Measurements from ENCODE around the gene DTX3. TPM values are rescaled to one million over a fixed set of nuclear protein-coding genes. Genes with fewer than 3 reads are reported as not detected.

The DTX3 gene
- total RNA-seq, 4 donors from 2014 or later, result 4.2 to 15.7 (median 11.5) TPM

DNA sequence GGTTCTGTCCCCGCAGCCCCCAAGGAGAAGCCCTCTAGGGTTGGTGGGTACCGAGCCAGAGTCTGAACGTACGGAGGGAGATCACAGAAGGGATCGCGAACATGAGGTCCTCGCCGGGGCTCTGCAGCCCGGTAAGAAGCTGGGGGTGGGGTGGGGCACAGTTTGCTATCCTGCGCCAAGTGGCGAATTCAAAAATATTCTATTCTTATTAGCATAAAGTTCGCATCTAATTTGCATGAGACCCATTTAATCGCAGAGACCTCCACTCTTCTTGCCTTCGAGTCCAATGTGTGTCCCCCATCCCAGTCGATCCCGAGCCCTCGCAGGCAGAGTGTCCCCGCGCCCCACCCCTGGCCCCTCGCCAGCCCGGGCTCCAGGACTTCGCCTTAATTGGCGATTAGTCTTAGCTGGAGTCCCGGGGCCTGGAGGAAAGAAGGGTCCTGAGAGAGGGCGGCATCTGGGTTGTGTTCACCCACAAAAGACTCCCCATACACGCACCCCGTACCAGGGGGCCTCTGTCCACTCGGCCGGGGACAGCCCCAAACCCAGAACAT, 6.0 kb downstream of the DTX3 start:
- DNase-seq, result peak in 1 of 3 donors; percentile 62
- Histone ChIP-seq H3K4me3 (peak overlapping the region; percentile 48 to 66 (median 61)), H3K4me1 (peaks cover 0 to 19% (median 11%) of the 10 kb centered on the region in 4 donors), H3K9me3 (no peaks in the 10 kb centered on the region), H3K27me3 (no peaks in the 10 kb centered on the region), H3K36me3 (no peaks in the 10 kb centered on the region), H3K27ac (peak overlapping the region; percentile 43 to 87 (median 70))
- TF ChIP-seq POLR2A (IDR thresholded peaks at IDR 0.05), result no peak
- TF ChIP-seq, protein P1, sequence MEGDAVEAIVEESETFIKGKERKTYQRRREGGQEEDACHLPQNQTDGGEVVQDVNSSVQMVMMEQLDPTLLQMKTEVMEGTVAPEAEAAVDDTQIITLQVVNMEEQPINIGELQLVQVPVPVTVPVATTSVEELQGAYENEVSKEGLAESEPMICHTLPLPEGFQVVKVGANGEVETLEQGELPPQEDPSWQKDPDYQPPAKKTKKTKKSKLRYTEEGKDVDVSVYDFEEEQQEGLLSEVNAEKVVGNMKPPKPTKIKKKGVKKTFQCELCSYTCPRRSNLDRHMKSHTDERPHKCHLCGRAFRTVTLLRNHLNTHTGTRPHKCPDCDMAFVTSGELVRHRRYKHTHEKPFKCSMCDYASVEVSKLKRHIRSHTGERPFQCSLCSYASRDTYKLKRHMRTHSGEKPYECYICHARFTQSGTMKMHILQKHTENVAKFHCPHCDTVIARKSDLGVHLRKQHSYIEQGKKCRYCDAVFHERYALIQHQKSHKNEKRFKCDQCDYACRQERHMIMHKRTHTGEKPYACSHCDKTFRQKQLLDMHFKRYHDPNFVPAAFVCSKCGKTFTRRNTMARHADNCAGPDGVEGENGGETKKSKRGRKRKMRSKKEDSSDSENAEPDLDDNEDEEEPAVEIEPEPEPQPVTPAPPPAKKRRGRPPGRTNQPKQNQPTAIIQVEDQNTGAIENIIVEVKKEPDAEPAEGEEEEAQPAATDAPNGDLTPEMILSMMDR (IDR thresholded peaks at IDR 0.05), result no peak

- H3K27me3 ChIP-seq, result no peaks in the 10 kb centered on the region
- H3K4me1 ChIP-seq, result peaks cover 0 to 15% (median 11%) of the 10 kb centered on the region in 4 donors
- peak in 2 of 3 donors; percentile 63 to 76 for DNase-seq
- H3K9me3 ChIP-seq, result no peaks in the 10 kb centered on the region
- TF ChIP-seq, protein P1 (IDR thresholded peaks at IDR 0.05), result no peak
- no peak for TF ChIP-seq POLR2A (IDR thresholded peaks at IDR 0.05)
- peak within 1 kb of the TSS; percentile 43 to 87 (median 70) for H3K27ac ChIP-seq
- H3K36me3 ChIP-seq, result no peaks in the 10 kb centered on the region
- H3K4me3 ChIP-seq, result peak within 1 kb of the TSS; percentile 48 to 66 (median 61)
These were observed 6.6 kb downstream of the DTX3 start, which contains the start of gene ARHGEF25 for GRCh38 chr12:57611108-57611826. ARHGEF25 (plus strand) TSS chr12:57611435; CDS start chr12:57611895, 460 bp downstream.

DNA sequence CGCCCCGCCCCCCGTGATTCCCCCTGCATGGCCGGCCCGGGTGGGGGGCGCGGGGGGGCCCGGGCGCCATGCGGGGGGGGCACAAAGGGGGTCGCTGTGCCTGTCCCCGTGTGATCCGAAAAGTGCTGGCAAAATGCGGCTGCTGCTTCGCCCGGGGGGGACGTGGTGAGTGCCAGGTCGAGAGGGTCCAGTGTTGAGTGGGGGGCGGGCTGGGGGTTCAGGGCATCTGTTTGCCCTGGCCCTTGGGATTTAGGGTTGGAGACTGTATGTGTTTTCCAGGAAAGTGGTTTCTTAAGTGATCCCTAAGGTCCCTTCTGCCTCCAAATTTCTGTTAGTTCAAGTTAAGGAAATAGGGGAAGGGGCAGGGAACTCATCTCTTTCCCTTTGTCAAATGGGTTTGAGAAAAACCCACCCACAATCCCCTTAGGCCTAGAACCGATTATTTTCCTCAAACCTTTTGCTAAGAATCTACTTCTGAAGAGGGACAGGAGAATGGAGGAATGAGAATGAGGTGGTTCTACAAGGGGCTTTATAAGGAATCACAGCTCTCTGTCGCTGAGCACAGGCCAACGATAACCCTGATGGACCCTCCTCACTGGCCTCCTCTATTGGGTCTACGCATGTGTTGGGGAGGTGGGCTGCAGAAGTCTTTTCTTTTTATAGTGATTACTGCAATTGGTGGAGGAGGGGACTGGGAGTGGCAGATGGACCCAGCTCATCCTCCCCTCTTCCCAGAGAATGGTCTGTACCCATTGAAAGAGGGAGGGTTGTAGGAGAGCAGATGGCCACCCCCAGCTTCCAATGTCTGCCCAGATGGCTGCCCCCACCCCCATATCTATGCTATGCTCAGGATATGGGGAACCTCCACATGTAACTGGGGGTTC, 7.4 kb downstream of the DTX3 start:
- Histone ChIP-seq H3K36me3 (no peaks in the 10 kb centered on the region), H3K9me3 (no peaks in the 10 kb centered on the region), H3K4me3 (peak overlapping the region; percentile 48 to 66 (median 61)), H3K27me3 (no peaks in the 10 kb centered on the region), H3K4me1 (peaks cover 0 to 15% (median 11%) of the 10 kb centered on the region in 4 donors), H3K27ac (peak overlapping the region; percentile 43 to 87 (median 70))
- TF ChIP-seq POLR2A (IDR thresholded peaks at IDR 0.05), result no peak
- DNase-seq, result no peak

GRCh38 chr12:57612711-57613426, 8.2 kb downstream of the DTX3 start:
- Histone ChIP-seq H3K27me3 (no peaks in the 10 kb centered on the region), H3K4me1 (peaks cover 0 to 15% (median 11%) of the 10 kb centered on the region in 4 donors), H3K9me3 (no peaks in the 10 kb centered on the region), H3K36me3 (no peaks in the 10 kb centered on the region), H3K4me3 (no peak overlapping the region), H3K27ac (no peak overlapping the region)
- TF ChIP-seq, protein P1 (IDR thresholded peaks at IDR 0.05), result no peak
- TF ChIP-seq POLR2A (IDR thresholded peaks at IDR 0.05), result no peak
- no peak for DNase-seq

GRCh38 chr12:57613427-57614109, 8.9 kb downstream of the DTX3 start:
- H3K4me1 ChIP-seq, result peaks cover 0 to 15% (median 11%) of the 10 kb centered on the region in 4 donors

More at GRCh38 chr12:57613427-57614109, 8.9 kb downstream of the DTX3 start:
- no peak overlapping the region for H3K27ac ChIP-seq
- no peak overlapping the region for H3K4me3 ChIP-seq
- DNase-seq, result no peak
- TF ChIP-seq, protein P1 (IDR thresholded peaks at IDR 0.05), result no peak
- H3K36me3 ChIP-seq, result no peaks in the 10 kb centered on the region
- no peaks in the 10 kb centered on the region for H3K27me3 ChIP-seq
- H3K9me3 ChIP-seq, result no peaks in the 10 kb centered on the region
